ENCODE data around the gene DOCK1. TPM values are rescaled to one million over a fixed set of nuclear protein-coding genes. Genes with fewer than 3 reads are reported as not detected.

The DOCK1 gene
- total RNA-seq, 1 donor from 2014 or later, result 57.8 TPM

- Mint-ChIP-seq H3K4me3 (ENCODE audit: unreplicated experiment) (no peak overlapping the region), H3K4me1 (ENCODE audit: low read depth) (peaks cover 2% of the 10 kb centered on the region), H3K9me3 (ENCODE audit: low read depth) (no peaks in the 10 kb centered on the region), H3K27ac (ENCODE audit: unreplicated experiment) (no peak overlapping the region), H3K36me3 (ENCODE audit: low read depth) (peaks cover 39% of the 10 kb centered on the region), H3K27me3 (ENCODE audit: low read depth) (no peaks in the 10 kb centered on the region)
- no peak for TF ChIP-seq CTCF (IDR thresholded peaks at IDR 0.05)
- DNase-seq (ENCODE audit: low spot score), result no peak
Measured at GRCh38 chr10:127036987-127037386, 131.8 kb downstream of the DOCK1 start.

GRCh38 chr10:127039435-127039834, 134.2 kb downstream of the DOCK1 start:
- Mint-ChIP-seq H3K27ac (ENCODE audit: unreplicated experiment) (no peak overlapping the region), H3K27me3 (ENCODE audit: low read depth) (no peaks in the 10 kb centered on the region), H3K36me3 (ENCODE audit: low read depth) (peaks cover 46% of the 10 kb centered on the region), H3K4me1 (ENCODE audit: low read depth) (no peaks in the 10 kb centered on the region), H3K9me3 (ENCODE audit: low read depth) (no peaks in the 10 kb centered on the region), H3K4me3 (ENCODE audit: unreplicated experiment) (no peak overlapping the region)
- no peak for DNase-seq (ENCODE audit: low spot score)
- no peak for TF ChIP-seq CTCF (IDR thresholded peaks at IDR 0.05)

- Mint-ChIP-seq H3K9me3 (ENCODE audit: low read depth) (no peaks in the 10 kb centered on the region), H3K4me3 (ENCODE audit: unreplicated experiment) (no peak overlapping the region), H3K27ac (ENCODE audit: unreplicated experiment) (no peak overlapping the region), H3K36me3 (ENCODE audit: low read depth) (peaks cover 46% of the 10 kb centered on the region), H3K4me1 (ENCODE audit: low read depth) (no peaks in the 10 kb centered on the region), H3K27me3 (ENCODE audit: low read depth) (no peaks in the 10 kb centered on the region)
- no peak for TF ChIP-seq CTCF (IDR thresholded peaks at IDR 0.05)
- no peak for DNase-seq (ENCODE audit: low spot score)
Measured at GRCh38 chr10:127040756-127041155, 135.5 kb downstream of the DOCK1 start.

GRCh38 chr10:127041552-127041951, 136.3 kb downstream of the DOCK1 start:
- Mint-ChIP-seq H3K27ac (ENCODE audit: unreplicated experiment) (no peak overlapping the region), H3K9me3 (ENCODE audit: low read depth) (no peaks in the 10 kb centered on the region), H3K4me1 (ENCODE audit: low read depth) (no peaks in the 10 kb centered on the region), H3K27me3 (ENCODE audit: low read depth) (no peaks in the 10 kb centered on the region), H3K36me3 (ENCODE audit: low read depth) (peaks cover 43% of the 10 kb centered on the region), H3K4me3 (ENCODE audit: unreplicated experiment) (no peak overlapping the region)
- no peak for DNase-seq (ENCODE audit: low spot score)
- no peak for TF ChIP-seq CTCF (IDR thresholded peaks at IDR 0.05)

GRCh38 chr10:127043301-127043700, 138.1 kb downstream of the DOCK1 start:
- DNase-seq (ENCODE audit: low spot score), result no peak
- no peak overlapping the region for H3K4me3 Mint-ChIP-seq (ENCODE audit: unreplicated experiment)
- TF ChIP-seq CTCF (IDR thresholded peaks at IDR 0.05), result no peak
- H3K27ac Mint-ChIP-seq (ENCODE audit: unreplicated experiment), result no peak overlapping the region
- no peaks in the 10 kb centered on the region for H3K9me3 Mint-ChIP-seq (ENCODE audit: low read depth)
- peaks cover 13% of the 10 kb centered on the region for H3K4me1 Mint-ChIP-seq (ENCODE audit: low read depth)
- no peaks in the 10 kb centered on the region for H3K27me3 Mint-ChIP-seq (ENCODE audit: low read depth)
- peaks cover 41% of the 10 kb centered on the region for H3K36me3 Mint-ChIP-seq (ENCODE audit: low read depth)
